ENCODE data around the gene ZNF346. TPM values are rescaled to one million over a fixed set of nuclear protein-coding genes. Genes with fewer than 3 reads are reported as not detected.
A peak's percentile ranks its signal among the peaks of the same experiment; 100 is the strongest.

The ZNF346 gene
- total and polyA plus RNA-seq, 2 of the 13 experiments (the other 11 are each of a cell fraction or from before 2014, with no cell fraction given) = 8.6 to 19.4 TPM

GRCh38 chr5:177097016-177097985, 74.8 kb downstream of the ZNF346 start (continued):
- no peak for TF ChIP-seq ZHX2 (IDR thresholded peaks at IDR 0.05; ENCODE audit: low read depth)
- no peak for TF ChIP-seq ZHX2 (CRISPR knock-in tag; IDR thresholded peaks at IDR 0.05; ENCODE audit: borderline replicate concordance)
- TF ChIP-seq ZNF749 (CRISPR knock-in tag; IDR thresholded peaks at IDR 0.05; ENCODE audit: borderline replicate concordance) = no peak
- TF ChIP-seq CHD2 (IDR thresholded peaks at IDR 0.05; ENCODE audit: low read depth, low read length) = no peak
- TF ChIP-seq SNAPC4 (CRISPR knock-in tag; IDR thresholded peaks at IDR 0.05) = no peak
- TF ChIP-seq KDM2A (CRISPR knock-in tag; IDR thresholded peaks at IDR 0.05; ENCODE audit: borderline replicate concordance, low read depth) = 0 out of 2 replicates have a peak, but pooled peaks have one; percentile 30
- TF ChIP-seq RFXAP (CRISPR knock-in tag; IDR thresholded peaks at IDR 0.05; ENCODE audit: borderline replicate concordance) = no peak
- peak; percentile 27; the same call in 1 of the 2 replicates for TF ChIP-seq SAP130 (CRISPR knock-in tag; IDR thresholded peaks at IDR 0.05; ENCODE audit: low read depth)
- no peak for TF ChIP-seq ZNF775 (CRISPR knock-in tag; IDR thresholded peaks at IDR 0.05; ENCODE audit: borderline replicate concordance)
- no peak for TF ChIP-seq ZNF253 (CRISPR knock-in tag; IDR thresholded peaks at IDR 0.05; ENCODE audit: borderline replicate concordance)
- TF ChIP-seq NBN (conservative IDR thresholded peaks at IDR 0.05) = no peak
- TF ChIP-seq ETS1 (CRISPR knock-in tag; IDR thresholded peaks at IDR 0.05) = no peak
- no peak for TF ChIP-seq ZNF552 (CRISPR knock-in tag; IDR thresholded peaks at IDR 0.05; ENCODE audit: borderline replicate concordance)
- no peak for TF ChIP-seq ZNF101 (CRISPR knock-in tag; IDR thresholded peaks at IDR 0.05; ENCODE audit: borderline replicate concordance, low read depth)
